Measurements from ENCODE around the gene FSTL1.

Gene FSTL1

DNA sequence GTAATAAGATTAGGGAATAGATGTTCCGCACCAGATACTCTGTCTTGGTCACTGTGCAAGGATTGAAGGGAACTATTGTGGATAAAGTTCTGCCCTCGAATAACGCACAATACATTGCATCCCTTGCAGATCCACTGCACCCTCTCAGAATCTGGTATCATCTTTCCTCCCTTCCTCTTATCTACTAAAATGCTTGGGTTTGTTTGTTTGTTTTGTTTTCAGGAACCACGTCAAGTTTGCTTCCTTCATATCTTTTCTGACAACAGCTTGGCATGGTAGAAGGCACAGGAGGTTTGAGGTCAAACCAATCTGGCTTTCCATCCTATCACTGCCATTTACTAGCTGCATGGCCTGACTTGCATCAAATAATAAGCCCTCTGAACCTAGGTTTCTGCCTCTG, 2.0 kb upstream of the FSTL1 start:
- TF ChIP-seq, protein P1, sequence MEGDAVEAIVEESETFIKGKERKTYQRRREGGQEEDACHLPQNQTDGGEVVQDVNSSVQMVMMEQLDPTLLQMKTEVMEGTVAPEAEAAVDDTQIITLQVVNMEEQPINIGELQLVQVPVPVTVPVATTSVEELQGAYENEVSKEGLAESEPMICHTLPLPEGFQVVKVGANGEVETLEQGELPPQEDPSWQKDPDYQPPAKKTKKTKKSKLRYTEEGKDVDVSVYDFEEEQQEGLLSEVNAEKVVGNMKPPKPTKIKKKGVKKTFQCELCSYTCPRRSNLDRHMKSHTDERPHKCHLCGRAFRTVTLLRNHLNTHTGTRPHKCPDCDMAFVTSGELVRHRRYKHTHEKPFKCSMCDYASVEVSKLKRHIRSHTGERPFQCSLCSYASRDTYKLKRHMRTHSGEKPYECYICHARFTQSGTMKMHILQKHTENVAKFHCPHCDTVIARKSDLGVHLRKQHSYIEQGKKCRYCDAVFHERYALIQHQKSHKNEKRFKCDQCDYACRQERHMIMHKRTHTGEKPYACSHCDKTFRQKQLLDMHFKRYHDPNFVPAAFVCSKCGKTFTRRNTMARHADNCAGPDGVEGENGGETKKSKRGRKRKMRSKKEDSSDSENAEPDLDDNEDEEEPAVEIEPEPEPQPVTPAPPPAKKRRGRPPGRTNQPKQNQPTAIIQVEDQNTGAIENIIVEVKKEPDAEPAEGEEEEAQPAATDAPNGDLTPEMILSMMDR (IDR thresholded peaks at IDR 0.05; ENCODE audit: extremely low read depth, missing control alignments) = no peak
- no peak for DNase-seq (ENCODE audit: low spot score)

DNA sequence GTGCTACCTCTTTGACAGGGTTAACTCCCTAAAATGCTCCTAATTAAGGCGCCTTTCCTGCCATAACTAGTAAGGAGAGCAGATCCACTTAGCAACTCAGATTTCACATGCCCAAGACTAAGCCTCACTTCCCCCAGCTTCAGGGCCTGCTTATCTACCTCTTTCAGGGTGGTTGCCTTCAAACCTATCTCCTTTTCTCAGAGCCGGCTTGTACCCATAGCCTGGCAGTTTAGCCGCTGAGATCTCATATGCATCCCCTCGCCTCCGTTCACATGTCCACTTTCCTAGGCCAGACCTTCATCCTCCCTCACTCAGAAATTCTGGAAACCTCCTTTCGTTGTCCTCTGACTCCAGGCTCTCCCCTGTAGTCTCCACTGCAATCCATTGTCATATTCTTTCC, 1.0 kb upstream of the FSTL1 start:
- TF ChIP-seq, protein P1 (IDR thresholded peaks at IDR 0.05; ENCODE audit: extremely low read depth, missing control alignments) = no peak
- DNase-seq (ENCODE audit: low spot score) = no peak

DNA sequence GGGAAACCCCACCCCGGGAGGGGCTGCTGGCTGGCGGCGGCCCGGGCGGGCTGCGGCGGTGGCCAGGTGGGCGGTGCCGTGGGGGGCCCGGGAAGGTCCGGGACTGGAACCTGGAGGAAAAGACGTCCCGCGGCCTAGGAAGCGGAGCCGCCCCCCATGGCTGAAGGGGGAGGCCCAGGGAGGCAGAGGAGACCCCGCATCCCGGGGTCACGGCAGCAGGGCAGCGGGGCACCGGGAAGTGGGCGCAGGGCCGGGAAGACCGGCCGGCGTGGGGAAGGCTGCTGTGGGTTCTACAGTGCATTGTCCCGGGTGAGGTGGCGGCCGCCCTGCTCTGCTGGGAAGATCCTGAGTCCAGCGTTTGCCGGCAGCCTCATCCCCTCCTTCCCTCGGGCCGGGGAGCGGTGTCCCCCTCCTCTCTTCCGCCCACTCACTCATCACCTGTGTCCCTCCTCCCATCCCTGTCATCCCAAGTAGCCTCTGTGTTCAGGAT, 525 bp upstream of the FSTL1 start:
- TF ChIP-seq, protein P1 (IDR thresholded peaks at IDR 0.05; ENCODE audit: extremely low read depth, missing control alignments) = no peak
- DNase-seq (ENCODE audit: low spot score) = peak; percentile 27

DNA sequence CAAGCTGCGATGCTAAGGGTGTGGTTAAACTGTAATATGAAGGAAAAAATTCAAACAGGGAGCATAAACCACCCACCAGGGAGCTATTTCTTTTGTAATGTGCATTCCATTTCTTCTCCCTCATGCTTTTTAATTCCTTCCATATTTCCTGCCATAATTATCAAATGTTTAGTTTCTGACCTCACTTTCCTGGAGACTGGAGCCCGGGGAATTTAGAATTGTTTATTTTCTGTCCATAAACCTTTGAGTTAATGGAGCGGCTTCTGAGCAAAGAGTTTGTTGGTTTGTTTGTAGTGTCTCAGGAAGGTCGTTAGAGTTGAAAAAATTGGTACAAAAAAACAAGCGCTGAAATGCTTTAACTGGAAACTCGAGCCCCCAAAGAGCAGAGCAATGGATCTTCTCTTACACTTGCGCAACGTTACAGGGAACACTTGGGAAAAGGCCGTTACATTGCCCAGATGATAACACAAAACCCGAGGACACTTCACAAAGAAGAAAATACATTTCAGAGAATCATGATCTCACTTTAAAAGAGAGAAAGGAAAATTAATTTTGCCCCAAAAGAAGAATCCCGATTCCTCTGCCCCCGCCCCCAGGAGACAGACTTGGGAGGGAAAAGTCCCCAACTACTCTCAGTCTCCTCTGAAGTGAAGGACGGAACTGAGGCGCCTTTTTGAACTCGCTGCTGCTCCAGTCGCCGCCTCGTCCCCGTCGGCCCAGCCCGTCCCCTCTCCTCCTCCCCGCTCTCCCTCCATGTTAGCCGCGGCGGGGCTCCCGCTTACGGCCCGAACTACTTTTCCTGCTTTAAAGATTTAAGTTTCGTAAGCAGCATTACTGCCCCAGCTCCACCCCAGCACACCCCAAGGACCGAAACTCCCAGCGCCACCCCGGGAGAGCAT, 842 bp downstream of the FSTL1 start:
- TF ChIP-seq, protein P1 (IDR thresholded peaks at IDR 0.05; ENCODE audit: extremely low read depth, missing control alignments) = no peak
- peak; percentile 58 for DNase-seq (ENCODE audit: low spot score)

DNA sequence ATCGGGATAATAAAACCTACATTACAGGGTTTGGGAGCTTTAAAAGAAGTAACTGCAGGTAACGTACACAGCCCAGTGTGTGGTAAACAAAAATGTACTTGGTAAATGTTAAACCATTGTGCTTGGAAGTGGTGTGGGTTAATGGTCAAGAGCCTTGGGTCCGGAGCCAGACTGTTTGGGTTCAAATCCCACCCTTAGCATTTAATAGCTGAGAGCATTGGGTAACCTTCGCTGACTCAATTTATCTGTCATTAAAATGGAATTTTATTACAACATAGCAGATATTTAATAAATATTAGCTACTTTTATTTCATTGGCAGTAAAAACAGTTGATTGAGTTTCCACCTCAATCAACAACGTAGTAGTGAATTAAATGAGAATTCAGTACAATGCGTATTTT, 1.5 kb downstream of the FSTL1 start:
- no peak for DNase-seq (ENCODE audit: low spot score)
- TF ChIP-seq, protein P1 (IDR thresholded peaks at IDR 0.05; ENCODE audit: extremely low read depth, missing control alignments) = no peak

DNA sequence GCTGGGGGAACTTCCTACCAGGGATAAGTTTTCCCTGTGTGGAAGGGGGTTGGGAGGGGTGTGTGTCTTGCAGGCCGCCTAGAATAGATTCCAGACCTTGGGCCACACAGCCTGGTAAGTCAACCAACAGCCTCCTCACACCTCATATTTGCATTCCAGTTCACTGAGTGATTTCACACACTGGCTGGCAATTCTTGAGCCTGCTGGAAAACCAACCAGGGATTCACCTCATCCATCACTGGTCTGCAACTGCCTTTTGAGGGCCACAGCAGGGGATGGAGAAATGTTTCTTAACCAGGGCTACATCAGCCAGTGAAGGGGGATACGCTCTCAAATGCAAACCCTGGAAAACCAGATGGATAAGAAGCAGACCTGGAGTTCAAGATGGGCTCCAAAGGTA, 2.0 kb downstream of the FSTL1 start:
- DNase-seq (ENCODE audit: low spot score) = no peak
- TF ChIP-seq, protein P1 (IDR thresholded peaks at IDR 0.05; ENCODE audit: extremely low read depth, missing control alignments) = no peak

DNA sequence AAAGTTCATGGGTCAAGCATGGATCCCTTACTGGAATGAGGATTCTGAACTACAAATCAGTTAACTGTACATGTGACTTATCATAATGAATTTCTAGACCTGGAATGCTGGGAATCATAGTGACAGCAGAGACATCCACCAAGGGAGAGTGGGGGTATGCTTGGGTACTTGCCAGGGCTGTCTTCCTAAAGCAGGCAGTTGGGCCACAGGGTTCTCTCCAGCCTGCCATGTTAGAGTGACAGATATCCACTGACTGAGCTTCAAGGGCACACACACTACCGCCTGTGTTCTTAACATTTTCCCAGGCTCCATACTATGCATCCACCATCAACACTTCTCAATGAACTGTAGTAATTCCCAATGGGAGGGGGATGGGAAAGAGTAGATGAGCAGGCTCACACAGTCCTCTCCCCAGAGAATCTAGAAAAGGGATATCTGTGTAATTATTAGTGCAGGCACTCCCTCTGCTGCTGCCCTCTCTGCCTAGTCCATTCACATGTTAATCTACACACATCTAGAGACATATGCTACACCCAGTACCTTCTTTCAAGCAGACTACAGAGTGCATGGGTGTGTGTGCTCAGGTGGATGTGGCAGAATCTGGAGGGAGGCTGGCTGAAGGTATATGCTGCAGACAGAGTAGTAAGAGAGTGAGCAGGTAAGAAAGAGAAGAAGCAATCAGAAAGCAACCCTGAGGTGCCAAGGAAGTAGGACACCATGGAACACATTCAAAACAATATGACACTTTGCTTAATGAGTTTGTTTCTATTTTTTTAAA, 3.7 kb downstream of the FSTL1 start:
- DNase-seq (ENCODE audit: low spot score) = no peak
- TF ChIP-seq, protein P1 (IDR thresholded peaks at IDR 0.05; ENCODE audit: extremely low read depth, missing control alignments) = no peak
